Measurements from ENCODE around the gene SGIP1.
"Not testable (repeated sequence)": the region's sequence is repeated elsewhere in the genome, so short reads cannot be mapped to it uniquely, and the experiment has no call there.

SGIP1 gene

GRCh38 chr1:66769512-66770229, 235.7 kb downstream of the SGIP1 start:
- DNase-seq: no peak
- intact Hi-C loops (cut with DNase I): loop anchor here (5.0 kb wide), 1 partner anchor 378 kb away; no protein-coding TSS in a partner anchor

- no peak for DNase-seq
- intact Hi-C loops (cut with DNase I): no loop called here
Measured at GRCh38 chr1:66770240-66770639, 236.3 kb downstream of the SGIP1 start.

GRCh38 chr1:66770694-66771093, 236.7 kb downstream of the SGIP1 start:
- intact Hi-C loops (cut with DNase I): no loop called here
- no peak for DNase-seq

GRCh38 chr1:66773227-66773626, 239.3 kb downstream of the SGIP1 start:
- no peak for DNase-seq
- intact Hi-C loops (cut with DNase I): no loop called here

- no peak for DNase-seq
- intact Hi-C loops (cut with DNase I): no loop called here
Measured at GRCh38 chr1:66774438-66774837, 240.5 kb downstream of the SGIP1 start.

GRCh38 chr1:66775646-66776045, 241.7 kb downstream of the SGIP1 start:
- DNase-seq: no peak
- intact Hi-C loops (cut with DNase I): no loop called here

- intact Hi-C loops (cut with DNase I): no loop called here
- DNase-seq: no peak
Measured at GRCh38 chr1:66777831-66778230, 243.9 kb downstream of the SGIP1 start.

- intact Hi-C loops (cut with DNase I): no loop called here
- DNase-seq: no peak
Measured at GRCh38 chr1:66778266-66778665, 244.3 kb downstream of the SGIP1 start.

GRCh38 chr1:66778969-66779368, 245.0 kb downstream of the SGIP1 start:
- intact Hi-C loops (cut with DNase I): no loop called here
- no peak for DNase-seq

- DNase-seq: no peak
- intact Hi-C loops (cut with DNase I): no loop called here
Measured at GRCh38 chr1:66779475-66780078, 245.6 kb downstream of the SGIP1 start.

GRCh38 chr1:66785800-66786199, 251.8 kb downstream of the SGIP1 start:
- intact Hi-C loops (cut with DNase I): not testable (repeated sequence)

GRCh38 chr1:66787641-66788040, 253.7 kb downstream of the SGIP1 start:
- intact Hi-C loops (cut with DNase I): no loop called here
- no peak for DNase-seq

More at GRCh38 chr1:66785800-66786199, 251.8 kb downstream of the SGIP1 start:
- DNase-seq: not testable (repeated sequence)

GRCh38 chr1:66788231-66788939, 254.4 kb downstream of the SGIP1 start:
- no peak for DNase-seq
- intact Hi-C loops (cut with DNase I): no loop called here

- intact Hi-C loops (cut with DNase I): no loop called here
- no peak for DNase-seq
Measured at GRCh38 chr1:66791621-66792610, 258.0 kb downstream of the SGIP1 start.

GRCh38 chr1:66795839-66796238, 261.9 kb downstream of the SGIP1 start:
- intact Hi-C loops (cut with DNase I); DNase-seq: not testable (repeated sequence)

All from head of caudate nucleus (tissue), 42 donors.